Astrocyte (in vitro differentiated cells and primary cell): ENCODE results near the gene SGK2. TPM values are rescaled to one million over a fixed set of nuclear protein-coding genes. Genes with fewer than 3 reads are reported as not detected.
A peak's percentile ranks its signal among the peaks of the same experiment; 100 is the strongest.
"Not testable (repeated sequence)": the region's sequence is repeated elsewhere in the genome, so short reads cannot be mapped to it uniquely, and the experiment has no call there.

Source experiments
- DNase-seq: peaks from one replicate; pipeline ENCODE4 v3.0.0-alpha.2; 2010; ENCODE audit warnings: low read depth
- FAIRE-seq: peaks from 2 replicates; lab custom pipeline; 2011; peaks lifted over from hg19 to GRCh38; lab: Jason Lieb, UNC
- H2AFZ ChIP-seq: 2 replicates; pipeline ENCODE4 v1.6.0; 2012; ENCODE audit warnings: low read depth, low read length, inconsistent platforms
- H3K27ac ChIP-seq: 2 replicates; pipeline ENCODE4 v1.5.1; 2011; ENCODE audit warnings: low read depth, low read length, inconsistent platforms
- H3K27me3 ChIP-seq: 2 replicates; pipeline ENCODE4 v1.6.0; 2011; ENCODE audit warnings: low read length, inconsistent platforms; ENCODE audit not compliant: insufficient read depth
- H3K36me3 ChIP-seq: 2 replicates; pipeline ENCODE4 v1.5.1; 2011; ENCODE audit warnings: low read length, inconsistent platforms; ENCODE audit not compliant: insufficient read depth
- H3K4me1 ChIP-seq: 2 replicates; pipeline ENCODE4 v1.5.1; 2011; ENCODE audit warnings: low read length, inconsistent platforms; ENCODE audit not compliant: insufficient read depth
- H3K4me2 ChIP-seq: 2 replicates; pipeline ENCODE4 v1.6.0; 2012; ENCODE audit warnings: low read length, inconsistent platforms
- H3K4me3 ChIP-seq: 2 replicates; pipeline ENCODE4 v1.5.1; 2011; ENCODE audit warnings: low read depth, mild to moderate bottlenecking, low read length, inconsistent platforms; ENCODE audit not compliant: insufficient read depth
- H3K79me2 ChIP-seq: 2 replicates; pipeline ENCODE4 v1.6.0; 2012; ENCODE audit warnings: mild to moderate bottlenecking, low read length, inconsistent platforms; ENCODE audit not compliant: insufficient read depth
- H3K9ac ChIP-seq: 2 replicates; pipeline ENCODE4 v1.6.0; 2012; ENCODE audit warnings: mild to moderate bottlenecking, low read length, inconsistent platforms
- H3K9me3 ChIP-seq: 2 replicates; pipeline ENCODE4 v1.5.1; 2012; ENCODE audit warnings: low read depth, mild to moderate bottlenecking, low read length, inconsistent platforms; ENCODE audit not compliant: insufficient read depth
- H4K20me1 ChIP-seq: 2 replicates; pipeline ENCODE4 v1.6.0; 2012; ENCODE audit warnings: low read length, inconsistent platforms; ENCODE audit not compliant: insufficient read depth
- H3K27ac Mint-ChIP-seq: one replicate; pipeline ENCODE4 v1.8.0; 2021; ENCODE audit warnings: mild to moderate bottlenecking, mixed read lengths; ENCODE audit not compliant: unreplicated experiment
- H3K27me3 Mint-ChIP-seq: one replicate; pipeline ENCODE4 v1.8.0; 2021; ENCODE audit warnings: low read depth, mixed read lengths; ENCODE audit not compliant: unreplicated experiment
- H3K36me3 Mint-ChIP-seq: one replicate; pipeline ENCODE4 v1.8.0; 2021; ENCODE audit warnings: low read depth, mixed read lengths; ENCODE audit not compliant: unreplicated experiment
- H3K4me1 Mint-ChIP-seq: one replicate; pipeline ENCODE4 v1.8.0; 2021; ENCODE audit warnings: low read depth, mixed read lengths; ENCODE audit not compliant: unreplicated experiment
- H3K4me3 Mint-ChIP-seq: one replicate; pipeline ENCODE4 v1.8.0; 2021; ENCODE audit warnings: mild to moderate bottlenecking, moderate library complexity, mixed read lengths; ENCODE audit not compliant: unreplicated experiment
- H3K9me3 Mint-ChIP-seq: one replicate; pipeline ENCODE4 v1.8.0; 2021; ENCODE audit warnings: mild to moderate bottlenecking, mixed read lengths; ENCODE audit not compliant: unreplicated experiment
- EZH2 ChIP-seq: IDR thresholded peaks from 2 replicates; pipeline ENCODE4 v1.6.1; 2012; ENCODE audit warnings: mild to moderate bottlenecking, low read length, inconsistent platforms; ENCODE audit not compliant: insufficient read depth
- total RNA-seq: library from RNA; stranded (reverse); gene quantifications from 2 replicates; pipeline ENCODE4 v1.2.1, GENCODE V29; 2021
- TF ChIP-seq, protein P1 (sequence below): IDR thresholded peaks from 2 replicates; pipeline ENCODE4 v1.5.1; 2011; ENCODE audit warnings: low read depth, mild to moderate bottlenecking, inconsistent platforms, low read length, moderate library complexity; ENCODE audit not compliant: insufficient read depth

The SGK2 gene
- total RNA-seq, 1 donor from 2014 or later: 0.64 TPM

DNA sequence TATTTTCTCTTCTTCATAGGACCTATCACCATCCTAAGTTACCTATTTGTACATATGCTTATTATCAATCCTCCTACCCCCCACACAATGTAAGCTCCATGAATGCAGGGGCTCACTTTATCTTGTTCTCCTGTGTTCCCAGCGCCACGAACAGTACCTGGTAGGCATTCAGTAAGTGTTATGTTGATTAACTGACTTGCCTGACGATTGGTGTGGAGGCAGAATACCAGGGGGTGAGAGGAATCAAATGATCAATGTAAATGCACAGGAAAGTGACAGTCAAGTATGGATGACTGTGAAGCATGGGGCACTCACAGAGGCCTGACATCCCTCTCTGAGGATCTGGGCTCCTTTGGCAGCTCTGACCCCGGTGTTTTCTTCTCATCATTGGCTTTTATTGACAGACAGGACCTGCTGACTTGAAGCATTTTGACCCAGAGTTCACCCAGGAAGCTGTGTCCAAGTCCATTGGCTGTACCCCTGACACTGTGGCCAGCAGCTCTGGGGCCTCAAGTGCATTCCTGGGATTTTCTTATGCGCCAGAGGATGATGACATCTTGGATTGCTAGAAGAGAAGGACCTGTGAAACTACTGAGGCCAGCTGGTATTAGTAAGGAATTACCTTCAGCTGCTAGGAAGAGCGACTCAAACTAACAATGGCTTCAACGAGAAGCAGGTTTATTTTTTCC, 25.8 kb downstream of the SGK2 start:
- H3K4me2 ChIP-seq: peak overlapping the region; percentile 0
- no peaks in the 10 kb centered on the region for H3K9me3 Mint-ChIP-seq
- TF ChIP-seq, protein P1, sequence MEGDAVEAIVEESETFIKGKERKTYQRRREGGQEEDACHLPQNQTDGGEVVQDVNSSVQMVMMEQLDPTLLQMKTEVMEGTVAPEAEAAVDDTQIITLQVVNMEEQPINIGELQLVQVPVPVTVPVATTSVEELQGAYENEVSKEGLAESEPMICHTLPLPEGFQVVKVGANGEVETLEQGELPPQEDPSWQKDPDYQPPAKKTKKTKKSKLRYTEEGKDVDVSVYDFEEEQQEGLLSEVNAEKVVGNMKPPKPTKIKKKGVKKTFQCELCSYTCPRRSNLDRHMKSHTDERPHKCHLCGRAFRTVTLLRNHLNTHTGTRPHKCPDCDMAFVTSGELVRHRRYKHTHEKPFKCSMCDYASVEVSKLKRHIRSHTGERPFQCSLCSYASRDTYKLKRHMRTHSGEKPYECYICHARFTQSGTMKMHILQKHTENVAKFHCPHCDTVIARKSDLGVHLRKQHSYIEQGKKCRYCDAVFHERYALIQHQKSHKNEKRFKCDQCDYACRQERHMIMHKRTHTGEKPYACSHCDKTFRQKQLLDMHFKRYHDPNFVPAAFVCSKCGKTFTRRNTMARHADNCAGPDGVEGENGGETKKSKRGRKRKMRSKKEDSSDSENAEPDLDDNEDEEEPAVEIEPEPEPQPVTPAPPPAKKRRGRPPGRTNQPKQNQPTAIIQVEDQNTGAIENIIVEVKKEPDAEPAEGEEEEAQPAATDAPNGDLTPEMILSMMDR: no peak
- no peak for TF ChIP-seq EZH2
- H3K9ac ChIP-seq: no peak overlapping the region
- DNase-seq (peak; percentile 82), FAIRE-seq (no peak)
- no peak overlapping the region for H3K4me3 Mint-ChIP-seq
- no peaks in the 10 kb centered on the region for H3K9me3 ChIP-seq
- peaks cover 10% of the 10 kb centered on the region for H3K4me1 ChIP-seq
- H3K79me2 ChIP-seq: no peaks in the 10 kb centered on the region
- H3K36me3 ChIP-seq: no peaks in the 10 kb centered on the region
- H3K27me3 ChIP-seq: peaks cover 3% of the 10 kb centered on the region
- H3K4me1 Mint-ChIP-seq: peaks cover 18% of the 10 kb centered on the region
- no peak overlapping the region for H3K4me3 ChIP-seq
- no peaks in the 10 kb centered on the region for H4K20me1 ChIP-seq
- H3K36me3 Mint-ChIP-seq: no peaks in the 10 kb centered on the region
- H2AFZ ChIP-seq: no peak overlapping the region
- peaks cover 5% of the 10 kb centered on the region for H3K27me3 Mint-ChIP-seq
- no peak overlapping the region for H3K27ac ChIP-seq
- H3K27ac Mint-ChIP-seq: peak overlapping the region; percentile 62

DNA sequence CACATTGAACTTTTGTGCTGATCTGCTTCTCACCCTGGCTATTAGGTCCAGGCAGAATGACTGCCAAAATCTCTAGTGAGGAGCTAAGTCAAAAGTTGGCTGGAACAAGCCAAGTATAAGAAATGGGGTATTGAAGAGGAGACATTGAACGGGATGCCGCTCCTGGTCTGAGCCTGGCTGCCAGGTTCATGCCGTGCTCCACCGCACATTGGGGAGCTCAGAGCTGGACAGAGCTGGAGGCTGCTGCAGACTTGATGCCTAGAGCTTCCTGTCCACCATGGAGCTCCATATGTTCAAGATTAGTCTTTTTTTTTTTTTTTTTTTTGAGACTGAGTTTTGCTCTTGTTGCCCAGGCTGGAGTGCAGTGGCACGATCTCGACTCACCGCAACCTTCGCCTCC, 27.8 kb downstream of the SGK2 start:
- no peak overlapping the region for H3K9ac ChIP-seq
- no peak overlapping the region for H3K27ac ChIP-seq
- H3K4me2 ChIP-seq: no peak overlapping the region
- Mint-ChIP-seq H3K27me3 (peaks cover 5% of the 10 kb centered on the region), H3K4me1 (peaks cover 22% of the 10 kb centered on the region), H3K4me3 (no peak overlapping the region), H3K27ac (no peak overlapping the region), H3K9me3 (no peaks in the 10 kb centered on the region), H3K36me3 (no peaks in the 10 kb centered on the region)
- no peak for FAIRE-seq
- no peaks in the 10 kb centered on the region for H3K27me3 ChIP-seq
- peaks cover 8% of the 10 kb centered on the region for H3K79me2 ChIP-seq
- H3K36me3 ChIP-seq: no peaks in the 10 kb centered on the region
- H4K20me1 ChIP-seq: no peaks in the 10 kb centered on the region
- peaks cover 19% of the 10 kb centered on the region for H3K4me1 ChIP-seq
- no peak overlapping the region for H2AFZ ChIP-seq
- no peak for DNase-seq
- H3K9me3 ChIP-seq: no peaks in the 10 kb centered on the region
- no peak overlapping the region for H3K4me3 ChIP-seq
- TF ChIP-seq, protein P1: no peak
- no peak for TF ChIP-seq EZH2

- FAIRE-seq, H3K9me3 Mint-ChIP-seq: not testable (repeated sequence)
- H3K4me1 Mint-ChIP-seq: peaks cover 24% of the 10 kb centered on the region
Measured at GRCh38 chr20:43588526-43588925, 29.7 kb downstream of the SGK2 start.

More at GRCh38 chr20:43588526-43588925, 29.7 kb downstream of the SGK2 start:
- not testable (repeated sequence) for H4K20me1 ChIP-seq, H3K4me3 ChIP-seq, H3K27ac ChIP-seq, H3K4me2 ChIP-seq, H3K27ac Mint-ChIP-seq, H3K9me3 ChIP-seq, H2AFZ ChIP-seq, DNase-seq, H3K27me3 Mint-ChIP-seq, H3K36me3 Mint-ChIP-seq, H3K27me3 ChIP-seq, H3K4me3 Mint-ChIP-seq, H3K36me3 ChIP-seq, H3K9ac ChIP-seq
- H3K4me1 ChIP-seq: peaks cover 21% of the 10 kb centered on the region
- H3K79me2 ChIP-seq: peaks cover 25% of the 10 kb centered on the region
